ENCODE data around the gene CBX3. TPM values are rescaled to one million over a fixed set of nuclear protein-coding genes. Genes with fewer than 3 reads are reported as not detected.
"Not testable (repeated sequence)": the region's sequence is repeated elsewhere in the genome, so short reads cannot be mapped to it uniquely, and the experiment has no call there.

Gene CBX3
- total RNA-seq, 1 experiment from 2014 or later = 232 TPM

GRCh38 chr7:26183545-26184280, 17.8 kb upstream of the CBX3 start (continued):
- TF ChIP-seq, protein P1, sequence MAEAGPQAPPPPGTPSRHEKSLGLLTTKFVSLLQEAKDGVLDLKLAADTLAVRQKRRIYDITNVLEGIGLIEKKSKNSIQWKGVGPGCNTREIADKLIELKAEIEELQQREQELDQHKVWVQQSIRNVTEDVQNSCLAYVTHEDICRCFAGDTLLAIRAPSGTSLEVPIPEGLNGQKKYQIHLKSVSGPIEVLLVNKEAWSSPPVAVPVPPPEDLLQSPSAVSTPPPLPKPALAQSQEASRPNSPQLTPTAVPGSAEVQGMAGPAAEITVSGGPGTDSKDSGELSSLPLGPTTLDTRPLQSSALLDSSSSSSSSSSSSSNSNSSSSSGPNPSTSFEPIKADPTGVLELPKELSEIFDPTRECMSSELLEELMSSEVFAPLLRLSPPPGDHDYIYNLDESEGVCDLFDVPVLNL (CRISPR knock-in tag; IDR thresholded peaks at IDR 0.05; ENCODE audit: borderline replicate concordance, low read depth) = no peak
- TF ChIP-seq ZNF671 (CRISPR knock-in tag; IDR thresholded peaks at IDR 0.05) = 0 out of 2 replicates have a peak, but pooled peaks have one; percentile 11
- TF ChIP-seq MXD4 (CRISPR knock-in tag; IDR thresholded peaks at IDR 0.05; ENCODE audit: borderline replicate concordance) = no peak
- no peak for TF ChIP-seq SMAD3 (CRISPR knock-in tag; IDR thresholded peaks at IDR 0.05; ENCODE audit: borderline replicate concordance)
- no peak for TF ChIP-seq NFYB (CRISPR knock-in tag; conservative IDR thresholded peaks at IDR 0.05; ENCODE audit: low read depth)
- TF ChIP-seq MYBL2 (CRISPR knock-in tag; IDR thresholded peaks at IDR 0.05) = no peak
- 0 out of 2 replicates have a peak, but pooled peaks have one; percentile 10 for TF ChIP-seq NFATC4 (CRISPR knock-in tag; IDR thresholded peaks at IDR 0.05)
- no peak for TF ChIP-seq CDX4 (CRISPR knock-in tag; IDR thresholded peaks at IDR 0.05; ENCODE audit: borderline replicate concordance)
- TF ChIP-seq, protein P2, sequence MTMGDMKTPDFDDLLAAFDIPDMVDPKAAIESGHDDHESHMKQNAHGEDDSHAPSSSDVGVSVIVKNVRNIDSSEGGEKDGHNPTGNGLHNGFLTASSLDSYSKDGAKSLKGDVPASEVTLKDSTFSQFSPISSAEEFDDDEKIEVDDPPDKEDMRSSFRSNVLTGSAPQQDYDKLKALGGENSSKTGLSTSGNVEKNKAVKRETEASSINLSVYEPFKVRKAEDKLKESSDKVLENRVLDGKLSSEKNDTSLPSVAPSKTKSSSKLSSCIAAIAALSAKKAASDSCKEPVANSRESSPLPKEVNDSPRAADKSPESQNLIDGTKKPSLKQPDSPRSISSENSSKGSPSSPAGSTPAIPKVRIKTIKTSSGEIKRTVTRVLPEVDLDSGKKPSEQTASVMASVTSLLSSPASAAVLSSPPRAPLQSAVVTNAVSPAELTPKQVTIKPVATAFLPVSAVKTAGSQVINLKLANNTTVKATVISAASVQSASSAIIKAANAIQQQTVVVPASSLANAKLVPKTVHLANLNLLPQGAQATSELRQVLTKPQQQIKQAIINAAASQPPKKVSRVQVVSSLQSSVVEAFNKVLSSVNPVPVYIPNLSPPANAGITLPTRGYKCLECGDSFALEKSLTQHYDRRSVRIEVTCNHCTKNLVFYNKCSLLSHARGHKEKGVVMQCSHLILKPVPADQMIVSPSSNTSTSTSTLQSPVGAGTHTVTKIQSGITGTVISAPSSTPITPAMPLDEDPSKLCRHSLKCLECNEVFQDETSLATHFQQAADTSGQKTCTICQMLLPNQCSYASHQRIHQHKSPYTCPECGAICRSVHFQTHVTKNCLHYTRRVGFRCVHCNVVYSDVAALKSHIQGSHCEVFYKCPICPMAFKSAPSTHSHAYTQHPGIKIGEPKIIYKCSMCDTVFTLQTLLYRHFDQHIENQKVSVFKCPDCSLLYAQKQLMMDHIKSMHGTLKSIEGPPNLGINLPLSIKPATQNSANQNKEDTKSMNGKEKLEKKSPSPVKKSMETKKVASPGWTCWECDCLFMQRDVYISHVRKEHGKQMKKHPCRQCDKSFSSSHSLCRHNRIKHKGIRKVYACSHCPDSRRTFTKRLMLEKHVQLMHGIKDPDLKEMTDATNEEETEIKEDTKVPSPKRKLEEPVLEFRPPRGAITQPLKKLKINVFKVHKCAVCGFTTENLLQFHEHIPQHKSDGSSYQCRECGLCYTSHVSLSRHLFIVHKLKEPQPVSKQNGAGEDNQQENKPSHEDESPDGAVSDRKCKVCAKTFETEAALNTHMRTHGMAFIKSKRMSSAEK (CRISPR knock-in tag; IDR thresholded peaks at IDR 0.05; ENCODE audit: borderline replicate concordance) = peak; percentile 3; the same call in 1 of the 2 replicates
- no peak for TF ChIP-seq ZNF317 (CRISPR knock-in tag; IDR thresholded peaks at IDR 0.05; ENCODE audit: borderline replicate concordance, low read depth)

DNA sequence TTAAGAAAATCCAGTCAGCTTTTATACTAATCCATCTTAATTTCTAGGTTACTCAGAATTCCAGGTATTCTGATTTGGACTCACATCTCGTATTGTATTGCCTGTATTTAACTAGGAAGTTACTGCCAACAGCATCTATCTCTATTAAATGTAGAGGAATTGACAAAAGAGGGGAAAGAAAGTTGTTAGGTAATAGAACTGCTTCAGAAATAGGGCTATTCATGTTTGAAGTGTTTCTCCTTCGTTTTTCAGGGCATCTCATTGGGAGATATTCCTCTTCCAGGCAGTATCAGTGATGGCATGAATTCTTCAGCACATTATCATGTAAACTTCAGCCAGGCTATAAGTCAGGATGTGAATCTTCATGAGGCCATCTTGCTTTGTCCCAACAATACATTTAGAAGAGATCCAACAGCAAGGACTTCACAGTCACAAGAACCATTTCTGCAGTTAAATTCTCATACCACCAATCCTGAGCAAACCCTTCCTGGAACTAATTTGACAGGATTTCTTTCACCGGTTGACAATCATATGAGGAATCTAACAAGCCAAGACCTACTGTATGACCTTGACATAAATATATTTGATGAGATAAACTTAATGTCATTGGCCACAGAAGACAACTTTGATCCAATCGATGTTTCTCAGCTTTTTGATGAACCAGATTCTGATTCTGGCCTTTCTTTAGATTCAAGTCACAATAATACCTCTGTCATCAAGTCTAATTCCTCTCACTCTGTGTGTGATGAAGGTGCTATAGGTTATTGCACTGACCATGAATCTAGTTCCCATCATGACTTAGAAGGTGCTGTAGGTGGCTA, 17.1 kb upstream of the CBX3 start:
- H3K27me3 Mint-ChIP-seq (ENCODE audit: low read depth); H3K9me3 Mint-ChIP-seq; H3K4me3 Mint-ChIP-seq; CTCF ChIA-PET; ATAC-seq; DNase-seq (ENCODE audit: low spot score): not testable (repeated sequence)
- POLR2A ChIA-PET = interaction anchor here (1.6 kb wide), 1 partner anchor 32 kb away, joined by 5 read pairs; the partner anchor contains the start of gene NFE2L3
- H3K36me3 Mint-ChIP-seq = peaks cover 49% of the 10 kb centered on the region
- TF ChIP-seq NFATC4 (CRISPR knock-in tag; IDR thresholded peaks at IDR 0.05) = peak; percentile 92
- TF ChIP-seq, protein P3, sequence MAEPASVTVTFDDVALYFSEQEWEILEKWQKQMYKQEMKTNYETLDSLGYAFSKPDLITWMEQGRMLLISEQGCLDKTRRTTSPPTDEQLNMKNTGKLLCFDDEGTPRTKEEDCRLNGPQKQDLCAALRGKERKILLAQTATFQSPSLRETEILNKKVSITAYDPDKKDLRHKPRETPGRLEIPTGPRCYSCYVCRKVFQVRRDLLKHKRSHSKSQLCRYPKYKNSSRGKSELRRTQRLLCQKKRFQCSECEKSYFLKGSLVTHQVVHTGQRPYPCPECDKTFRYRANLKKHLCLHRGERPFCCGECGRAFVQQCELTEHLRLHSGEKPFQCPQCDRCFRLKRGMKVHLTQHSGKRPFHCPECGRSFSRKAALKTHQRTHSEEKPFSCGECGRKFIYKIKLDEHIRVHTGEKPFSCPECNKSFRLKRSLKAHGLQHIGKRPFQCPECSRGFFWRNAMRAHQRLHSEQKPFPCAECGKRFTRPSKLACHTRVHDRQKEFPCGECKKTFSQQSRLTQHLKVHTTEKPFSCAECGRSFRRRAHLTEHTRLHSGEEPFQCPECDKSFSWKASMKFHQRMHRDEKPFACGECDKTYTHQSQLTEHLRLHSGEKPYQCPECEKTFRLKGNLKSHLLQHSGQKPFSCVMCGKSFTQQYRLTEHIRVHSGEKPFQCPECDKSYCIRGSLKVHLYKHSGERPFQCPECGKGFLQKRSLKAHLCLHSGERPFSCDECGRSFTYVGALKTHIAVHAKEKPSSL (CRISPR knock-in tag; conservative IDR thresholded peaks at IDR 0.05) = 0 out of 2 replicates have a peak, but pooled peaks have one; percentile 76
- TF ChIP-seq EMX1 (CRISPR knock-in tag; IDR thresholded peaks at IDR 0.05) = peak; percentile 56; the same call in 1 of the 2 replicates
- peak; percentile 65 for TF ChIP-seq ERG (CRISPR knock-in tag; IDR thresholded peaks at IDR 0.05)
- TF ChIP-seq PRRX2 (CRISPR knock-in tag; IDR thresholded peaks at IDR 0.05) = peak; percentile 54; the same call in 1 of the 2 replicates
- peak; percentile 62 for TF ChIP-seq ZNF671 (CRISPR knock-in tag; IDR thresholded peaks at IDR 0.05)
- TF ChIP-seq, protein P4, sequence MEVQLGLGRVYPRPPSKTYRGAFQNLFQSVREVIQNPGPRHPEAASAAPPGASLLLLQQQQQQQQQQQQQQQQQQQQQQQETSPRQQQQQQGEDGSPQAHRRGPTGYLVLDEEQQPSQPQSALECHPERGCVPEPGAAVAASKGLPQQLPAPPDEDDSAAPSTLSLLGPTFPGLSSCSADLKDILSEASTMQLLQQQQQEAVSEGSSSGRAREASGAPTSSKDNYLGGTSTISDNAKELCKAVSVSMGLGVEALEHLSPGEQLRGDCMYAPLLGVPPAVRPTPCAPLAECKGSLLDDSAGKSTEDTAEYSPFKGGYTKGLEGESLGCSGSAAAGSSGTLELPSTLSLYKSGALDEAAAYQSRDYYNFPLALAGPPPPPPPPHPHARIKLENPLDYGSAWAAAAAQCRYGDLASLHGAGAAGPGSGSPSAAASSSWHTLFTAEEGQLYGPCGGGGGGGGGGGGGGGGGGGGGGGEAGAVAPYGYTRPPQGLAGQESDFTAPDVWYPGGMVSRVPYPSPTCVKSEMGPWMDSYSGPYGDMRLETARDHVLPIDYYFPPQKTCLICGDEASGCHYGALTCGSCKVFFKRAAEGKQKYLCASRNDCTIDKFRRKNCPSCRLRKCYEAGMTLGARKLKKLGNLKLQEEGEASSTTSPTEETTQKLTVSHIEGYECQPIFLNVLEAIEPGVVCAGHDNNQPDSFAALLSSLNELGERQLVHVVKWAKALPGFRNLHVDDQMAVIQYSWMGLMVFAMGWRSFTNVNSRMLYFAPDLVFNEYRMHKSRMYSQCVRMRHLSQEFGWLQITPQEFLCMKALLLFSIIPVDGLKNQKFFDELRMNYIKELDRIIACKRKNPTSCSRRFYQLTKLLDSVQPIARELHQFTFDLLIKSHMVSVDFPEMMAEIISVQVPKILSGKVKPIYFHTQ (CRISPR knock-in tag; IDR thresholded peaks at IDR 0.05) = peak; percentile 84; the same call in 1 of the 2 replicates
- TF ChIP-seq, protein P5, sequence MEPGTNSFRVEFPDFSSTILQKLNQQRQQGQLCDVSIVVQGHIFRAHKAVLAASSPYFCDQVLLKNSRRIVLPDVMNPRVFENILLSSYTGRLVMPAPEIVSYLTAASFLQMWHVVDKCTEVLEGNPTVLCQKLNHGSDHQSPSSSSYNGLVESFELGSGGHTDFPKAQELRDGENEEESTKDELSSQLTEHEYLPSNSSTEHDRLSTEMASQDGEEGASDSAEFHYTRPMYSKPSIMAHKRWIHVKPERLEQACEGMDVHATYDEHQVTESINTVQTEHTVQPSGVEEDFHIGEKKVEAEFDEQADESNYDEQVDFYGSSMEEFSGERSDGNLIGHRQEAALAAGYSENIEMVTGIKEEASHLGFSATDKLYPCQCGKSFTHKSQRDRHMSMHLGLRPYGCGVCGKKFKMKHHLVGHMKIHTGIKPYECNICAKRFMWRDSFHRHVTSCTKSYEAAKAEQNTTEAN (CRISPR knock-in tag; IDR thresholded peaks at IDR 0.05) = 0 out of 2 replicates have a peak, but pooled peaks have one; percentile 2
- H3K27ac Mint-ChIP-seq = peak overlapping the region; percentile 92
- peaks cover 46% of the 10 kb centered on the region for H3K4me1 Mint-ChIP-seq
